ENCODE results near the gene EPS15.

DNA sequence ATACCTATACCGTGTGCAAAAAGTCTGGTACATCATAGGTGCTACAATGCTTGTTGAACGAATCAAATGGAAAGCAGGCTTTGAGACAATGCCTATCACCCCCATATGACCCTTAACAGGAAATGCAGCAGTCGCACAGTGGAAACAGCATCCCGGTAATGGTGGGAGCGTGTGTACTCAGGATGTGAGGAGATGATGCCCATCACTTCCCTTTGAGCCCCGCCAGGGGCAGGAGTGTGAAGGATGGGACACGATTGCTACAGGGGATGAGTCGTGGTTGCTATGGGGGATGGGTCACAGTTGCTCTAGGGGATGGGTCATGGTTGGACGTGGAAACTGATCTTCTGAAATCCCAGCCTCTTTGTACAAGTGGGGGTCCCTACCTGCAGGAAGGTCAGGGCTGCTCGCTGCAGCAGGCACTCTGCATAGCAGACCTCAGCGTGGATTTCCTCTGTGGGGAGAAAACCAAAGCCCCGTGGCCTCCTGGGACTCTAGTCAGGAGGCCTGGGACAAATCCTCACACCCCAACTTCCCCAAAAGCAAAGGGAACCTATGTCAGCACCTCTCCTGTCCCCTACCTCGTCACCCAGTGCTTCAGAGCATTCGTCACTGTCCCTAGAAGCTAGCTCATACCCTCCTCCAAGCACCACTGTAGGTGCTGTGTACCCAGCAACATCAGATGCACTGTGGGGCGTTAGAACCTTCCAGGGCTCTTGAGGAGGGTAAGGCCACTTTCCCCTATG, 208.0 kb downstream of the EPS15 start:
- TF ChIP-seq RAD21 (IDR thresholded peaks at IDR 0.05) (no peak), YY1 (IDR thresholded peaks at IDR 0.05) (no peak), MAX (IDR thresholded peaks at IDR 0.05) (no peak), SP1 (IDR thresholded peaks at IDR 0.05) (no peak), JUND (IDR thresholded peaks at IDR 0.05) (no peak), FOXA2 (IDR thresholded peaks at IDR 0.05) (no peak), FOXA1 (IDR thresholded peaks at IDR 0.05) (no peak)
- TF ChIP-seq, protein P1, sequence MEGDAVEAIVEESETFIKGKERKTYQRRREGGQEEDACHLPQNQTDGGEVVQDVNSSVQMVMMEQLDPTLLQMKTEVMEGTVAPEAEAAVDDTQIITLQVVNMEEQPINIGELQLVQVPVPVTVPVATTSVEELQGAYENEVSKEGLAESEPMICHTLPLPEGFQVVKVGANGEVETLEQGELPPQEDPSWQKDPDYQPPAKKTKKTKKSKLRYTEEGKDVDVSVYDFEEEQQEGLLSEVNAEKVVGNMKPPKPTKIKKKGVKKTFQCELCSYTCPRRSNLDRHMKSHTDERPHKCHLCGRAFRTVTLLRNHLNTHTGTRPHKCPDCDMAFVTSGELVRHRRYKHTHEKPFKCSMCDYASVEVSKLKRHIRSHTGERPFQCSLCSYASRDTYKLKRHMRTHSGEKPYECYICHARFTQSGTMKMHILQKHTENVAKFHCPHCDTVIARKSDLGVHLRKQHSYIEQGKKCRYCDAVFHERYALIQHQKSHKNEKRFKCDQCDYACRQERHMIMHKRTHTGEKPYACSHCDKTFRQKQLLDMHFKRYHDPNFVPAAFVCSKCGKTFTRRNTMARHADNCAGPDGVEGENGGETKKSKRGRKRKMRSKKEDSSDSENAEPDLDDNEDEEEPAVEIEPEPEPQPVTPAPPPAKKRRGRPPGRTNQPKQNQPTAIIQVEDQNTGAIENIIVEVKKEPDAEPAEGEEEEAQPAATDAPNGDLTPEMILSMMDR (IDR thresholded peaks at IDR 0.05; ENCODE audit: low read depth, low read length, missing input control) = no peak
- TF ChIP-seq, protein P2, sequence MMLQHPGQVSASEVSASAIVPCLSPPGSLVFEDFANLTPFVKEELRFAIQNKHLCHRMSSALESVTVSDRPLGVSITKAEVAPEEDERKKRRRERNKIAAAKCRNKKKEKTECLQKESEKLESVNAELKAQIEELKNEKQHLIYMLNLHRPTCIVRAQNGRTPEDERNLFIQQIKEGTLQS (IDR thresholded peaks at IDR 0.05) = no peak
- TF ChIP-seq, protein P3, sequence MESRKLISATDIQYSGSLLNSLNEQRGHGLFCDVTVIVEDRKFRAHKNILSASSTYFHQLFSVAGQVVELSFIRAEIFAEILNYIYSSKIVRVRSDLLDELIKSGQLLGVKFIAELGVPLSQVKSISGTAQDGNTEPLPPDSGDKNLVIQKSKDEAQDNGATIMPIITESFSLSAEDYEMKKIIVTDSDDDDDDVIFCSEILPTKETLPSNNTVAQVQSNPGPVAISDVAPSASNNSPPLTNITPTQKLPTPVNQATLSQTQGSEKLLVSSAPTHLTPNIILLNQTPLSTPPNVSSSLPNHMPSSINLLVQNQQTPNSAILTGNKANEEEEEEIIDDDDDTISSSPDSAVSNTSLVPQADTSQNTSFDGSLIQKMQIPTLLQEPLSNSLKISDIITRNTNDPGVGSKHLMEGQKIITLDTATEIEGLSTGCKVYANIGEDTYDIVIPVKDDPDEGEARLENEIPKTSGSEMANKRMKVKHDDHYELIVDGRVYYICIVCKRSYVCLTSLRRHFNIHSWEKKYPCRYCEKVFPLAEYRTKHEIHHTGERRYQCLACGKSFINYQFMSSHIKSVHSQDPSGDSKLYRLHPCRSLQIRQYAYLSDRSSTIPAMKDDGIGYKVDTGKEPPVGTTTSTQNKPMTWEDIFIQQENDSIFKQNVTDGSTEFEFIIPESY (IDR thresholded peaks at IDR 0.05) = no peak
- TF ChIP-seq, protein P4, sequence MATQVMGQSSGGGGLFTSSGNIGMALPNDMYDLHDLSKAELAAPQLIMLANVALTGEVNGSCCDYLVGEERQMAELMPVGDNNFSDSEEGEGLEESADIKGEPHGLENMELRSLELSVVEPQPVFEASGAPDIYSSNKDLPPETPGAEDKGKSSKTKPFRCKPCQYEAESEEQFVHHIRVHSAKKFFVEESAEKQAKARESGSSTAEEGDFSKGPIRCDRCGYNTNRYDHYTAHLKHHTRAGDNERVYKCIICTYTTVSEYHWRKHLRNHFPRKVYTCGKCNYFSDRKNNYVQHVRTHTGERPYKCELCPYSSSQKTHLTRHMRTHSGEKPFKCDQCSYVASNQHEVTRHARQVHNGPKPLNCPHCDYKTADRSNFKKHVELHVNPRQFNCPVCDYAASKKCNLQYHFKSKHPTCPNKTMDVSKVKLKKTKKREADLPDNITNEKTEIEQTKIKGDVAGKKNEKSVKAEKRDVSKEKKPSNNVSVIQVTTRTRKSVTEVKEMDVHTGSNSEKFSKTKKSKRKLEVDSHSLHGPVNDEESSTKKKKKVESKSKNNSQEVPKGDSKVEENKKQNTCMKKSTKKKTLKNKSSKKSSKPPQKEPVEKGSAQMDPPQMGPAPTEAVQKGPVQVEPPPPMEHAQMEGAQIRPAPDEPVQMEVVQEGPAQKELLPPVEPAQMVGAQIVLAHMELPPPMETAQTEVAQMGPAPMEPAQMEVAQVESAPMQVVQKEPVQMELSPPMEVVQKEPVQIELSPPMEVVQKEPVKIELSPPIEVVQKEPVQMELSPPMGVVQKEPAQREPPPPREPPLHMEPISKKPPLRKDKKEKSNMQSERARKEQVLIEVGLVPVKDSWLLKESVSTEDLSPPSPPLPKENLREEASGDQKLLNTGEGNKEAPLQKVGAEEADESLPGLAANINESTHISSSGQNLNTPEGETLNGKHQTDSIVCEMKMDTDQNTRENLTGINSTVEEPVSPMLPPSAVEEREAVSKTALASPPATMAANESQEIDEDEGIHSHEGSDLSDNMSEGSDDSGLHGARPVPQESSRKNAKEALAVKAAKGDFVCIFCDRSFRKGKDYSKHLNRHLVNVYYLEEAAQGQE (IDR thresholded peaks at IDR 0.05) = no peak

Measured in liver (tissue), 3 donors.